Rectal smooth muscle tissue (tissue), 1 donor: ENCODE results near the gene GOLPH3.
"Not testable (repeated sequence)": the region's sequence is repeated elsewhere in the genome, so short reads cannot be mapped to it uniquely, and the experiment has no call there.

Experiments
- H3K27ac ChIP-seq: one replicate; pipeline ENCODE4 v1.7.0; 2013; ENCODE audit warnings: low read depth, low read length, inconsistent platforms
- H3K27me3 ChIP-seq: one replicate; pipeline ENCODE4 v1.7.0; 2013; ENCODE audit warnings: low read length; ENCODE audit not compliant: control insufficient read depth, insufficient read depth
- H3K36me3 ChIP-seq: one replicate; pipeline ENCODE4 v1.7.0; 2013; ENCODE audit warnings: low read length; ENCODE audit not compliant: control insufficient read depth, insufficient read depth
- H3K4me1 ChIP-seq: one replicate; pipeline ENCODE4 v1.7.0; 2013; ENCODE audit warnings: low read length; ENCODE audit not compliant: control insufficient read depth, insufficient read depth
- H3K4me3 ChIP-seq: one replicate; pipeline ENCODE4 v1.7.0; 2013; ENCODE audit warnings: low read length
- H3K9ac ChIP-seq: one replicate; pipeline ENCODE4 v1.7.0; 2013; ENCODE audit warnings: low read length

Gene GOLPH3

GRCh38 chr5:32089146-32090000 lies 84.7 kb downstream of the GOLPH3 start:
- Histone ChIP-seq H3K27me3 (no peaks in the 10 kb centered on the region), H3K9ac (no peak overlapping the region), H3K4me1 (no peaks in the 10 kb centered on the region), H3K36me3 (no peaks in the 10 kb centered on the region), H3K27ac (no peak overlapping the region), H3K4me3 (no peak overlapping the region)

DNA sequence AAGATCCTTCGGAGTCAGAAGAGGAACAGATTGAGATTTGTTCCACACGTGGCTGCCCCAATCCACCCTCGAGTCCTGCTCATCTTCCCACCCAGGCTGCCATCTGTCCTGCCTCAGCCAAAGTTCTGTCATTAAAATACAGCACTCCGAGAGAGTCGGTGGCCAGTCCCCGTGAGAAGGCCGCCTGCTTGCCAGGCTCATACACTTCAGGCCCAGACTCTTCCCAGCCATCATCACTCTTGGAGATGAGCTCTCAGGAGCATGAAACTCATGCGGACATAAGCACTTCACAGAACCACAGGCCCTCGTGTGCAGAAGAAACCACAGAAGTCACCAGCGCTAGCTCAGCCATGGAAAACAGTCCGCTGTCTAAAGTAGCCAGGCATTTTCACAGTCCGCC lies 85.9 kb downstream of the GOLPH3 start:
- Histone ChIP-seq H3K27ac (no peak overlapping the region), H3K27me3 (no peaks in the 10 kb centered on the region), H3K36me3 (no peaks in the 10 kb centered on the region), H3K4me1 (no peaks in the 10 kb centered on the region), H3K4me3 (no peak overlapping the region), H3K9ac (no peak overlapping the region)

DNA sequence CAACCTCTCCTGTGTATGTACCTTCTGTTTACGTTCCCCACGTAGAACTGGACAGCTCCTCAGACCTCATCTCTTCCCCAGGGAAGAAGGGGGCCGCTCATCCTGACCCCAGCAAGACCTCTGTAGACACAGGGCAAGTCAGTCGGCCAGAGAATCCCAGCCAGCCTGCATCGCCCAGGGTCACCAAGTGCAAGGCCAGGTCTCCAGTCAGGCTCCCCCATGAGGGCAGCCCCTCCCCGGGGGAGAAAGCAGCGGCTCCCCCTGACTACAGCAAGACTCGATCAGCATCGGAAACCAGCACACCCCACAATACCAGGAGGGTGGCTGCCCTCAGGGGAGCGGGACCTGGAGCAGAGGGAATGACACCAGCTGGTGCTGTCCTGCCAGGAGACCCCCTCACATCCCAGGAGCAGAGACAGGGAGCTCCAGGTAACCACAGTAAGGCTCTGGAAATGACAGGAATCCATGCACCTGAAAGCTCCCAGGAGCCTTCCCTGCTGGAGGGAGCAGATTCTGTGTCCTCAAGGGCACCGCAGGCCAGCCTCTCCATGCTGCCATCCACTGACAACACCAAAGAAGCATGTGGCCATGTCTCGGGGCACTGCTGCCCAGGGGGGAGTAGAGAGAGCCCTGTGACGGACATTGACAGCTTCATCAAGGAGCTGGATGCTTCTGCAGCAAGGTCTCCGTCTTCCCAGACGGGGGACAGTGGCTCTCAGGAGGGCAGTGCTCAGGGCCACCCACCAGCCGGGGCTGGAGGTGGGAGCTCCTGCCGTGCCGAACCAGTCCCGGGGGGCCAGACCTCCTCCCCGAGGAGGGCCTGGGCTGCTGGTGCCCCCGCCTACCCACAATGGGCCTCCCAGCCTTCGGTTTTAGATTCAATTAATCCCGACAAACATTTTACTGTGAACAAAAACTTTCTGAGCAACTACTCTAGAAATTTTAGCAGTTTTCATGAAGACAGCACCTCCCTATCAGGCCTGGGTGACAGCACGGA lies 86.7 kb downstream of the GOLPH3 start:
- Histone ChIP-seq H3K4me1 (no peaks in the 10 kb centered on the region), H3K36me3 (no peaks in the 10 kb centered on the region), H3K27ac (no peak overlapping the region), H3K27me3 (no peaks in the 10 kb centered on the region), H3K9ac (no peak overlapping the region), H3K4me3 (no peak overlapping the region)

- Histone ChIP-seq H3K27ac (no peak overlapping the region), H3K36me3 (no peaks in the 10 kb centered on the region), H3K27me3 (no peaks in the 10 kb centered on the region), H3K9ac (no peak overlapping the region), H3K4me3 (no peak overlapping the region), H3K4me1 (no peaks in the 10 kb centered on the region)
These were observed 90.1 kb downstream of the GOLPH3 start for GRCh38 chr5:32083981-32084430.

- Histone ChIP-seq H3K27me3 (no peaks in the 10 kb centered on the region), H3K36me3 (no peaks in the 10 kb centered on the region), H3K27ac (no peak overlapping the region), H3K4me1 (no peaks in the 10 kb centered on the region), H3K9ac (no peak overlapping the region), H3K4me3 (no peak overlapping the region)
These were observed 91.4 kb downstream of the GOLPH3 start for GRCh38 chr5:32082701-32083100.

DNA sequence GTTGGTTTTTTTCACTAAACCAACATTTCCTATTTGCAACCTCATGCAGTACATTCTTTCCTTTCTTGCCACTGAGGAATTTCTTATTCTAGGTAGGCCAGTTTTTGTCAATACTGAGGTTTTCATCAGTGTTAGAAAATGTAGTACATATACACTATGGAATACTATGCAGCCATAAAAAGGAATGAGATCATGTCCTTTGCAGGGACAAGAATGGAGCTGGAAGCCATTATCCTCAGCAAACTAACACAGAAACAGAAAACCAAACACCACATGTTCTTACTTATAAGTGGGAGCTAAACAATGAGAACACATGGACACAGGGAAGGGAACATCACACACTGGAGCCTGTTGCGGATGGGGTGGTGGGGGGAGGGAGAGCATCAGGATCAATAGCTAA lies 93.6 kb downstream of the GOLPH3 start:
- not testable (repeated sequence) for H3K27me3 ChIP-seq

GRCh38 chr5:32078855-32079254 lies 95.3 kb downstream of the GOLPH3 start:
- H3K4me3 ChIP-seq, H3K27ac ChIP-seq, H3K36me3 ChIP-seq, H3K9ac ChIP-seq, H3K27me3 ChIP-seq, H3K4me1 ChIP-seq: not testable (repeated sequence)

More for the DNA sequence above, 93.6 kb downstream of the GOLPH3 start:
- not testable (repeated sequence) for H3K4me1 ChIP-seq, H3K36me3 ChIP-seq, H3K27ac ChIP-seq, H3K4me3 ChIP-seq, H3K9ac ChIP-seq

- Histone ChIP-seq H3K4me3 (no peak overlapping the region), H3K36me3 (no peaks in the 10 kb centered on the region), H3K27me3 (no peaks in the 10 kb centered on the region), H3K9ac (no peak overlapping the region), H3K4me1 (no peaks in the 10 kb centered on the region), H3K27ac (no peak overlapping the region)
These were observed 97.1 kb downstream of the GOLPH3 start for GRCh38 chr5:32076699-32077695.
